ENCODE measurements around the gene ANKRD42. TPM values are rescaled to one million over a fixed set of nuclear protein-coding genes. Genes with fewer than 3 reads are reported as not detected.
A peak's percentile ranks its signal among the peaks of the same experiment; 100 is the strongest.

The ANKRD42 gene
- total RNA-seq, 1 experiment from 2014 or later, result 5.5 TPM

DNA sequence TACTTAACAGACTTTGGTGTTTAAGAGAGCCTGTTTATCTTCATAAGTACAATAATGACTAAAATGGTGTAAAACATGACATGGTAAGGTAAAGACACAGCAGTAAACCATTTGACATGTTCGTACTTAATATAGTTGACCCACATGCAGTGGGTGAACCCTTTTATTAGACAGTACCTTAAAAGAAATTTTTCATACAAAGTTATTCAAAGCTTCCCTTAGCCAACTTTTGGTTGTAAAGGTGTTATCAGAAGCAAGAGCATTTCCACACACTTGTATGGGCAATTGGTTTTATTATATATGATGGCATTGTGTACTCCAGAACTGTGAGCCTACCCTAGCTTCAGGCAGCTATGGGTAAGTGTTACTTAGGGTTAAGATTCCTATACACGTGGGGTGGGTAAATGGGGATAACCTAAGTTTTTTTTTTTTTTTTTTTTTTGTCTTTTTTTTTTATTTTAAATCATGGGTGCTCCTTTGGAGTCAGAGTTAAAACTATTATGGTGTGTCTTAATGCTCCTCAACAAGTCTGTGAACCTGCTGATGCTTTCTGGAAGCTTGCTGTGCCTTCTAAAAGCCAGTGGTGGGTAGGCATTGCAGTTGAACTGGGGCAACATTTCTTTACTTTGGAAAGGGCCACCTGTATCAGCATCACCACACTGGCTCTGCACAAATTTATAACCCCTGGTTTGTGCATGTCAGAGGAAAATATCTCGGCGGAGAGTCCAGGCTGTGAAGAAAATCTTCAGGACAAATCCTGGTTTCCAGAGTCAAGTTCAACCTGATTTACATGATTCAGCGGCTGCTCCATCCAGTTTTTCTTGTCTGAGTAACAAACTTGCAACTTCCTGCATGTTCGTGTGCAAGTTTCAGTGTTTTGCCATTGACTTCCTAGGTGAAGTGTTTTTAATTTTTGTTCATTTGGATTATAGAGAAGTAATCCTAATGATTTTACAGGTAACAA lies 33.3 kb upstream of the ANKRD42 start:
- H3K4me3 ChIP-seq (ENCODE audit: insufficient read depth, low read depth, low read length), result peak overlapping the region; percentile 96; the same call in 1 of the 2 replicates
- no peaks in the 10 kb centered on the region for H3K27me3 ChIP-seq (ENCODE audit: control insufficient read depth, insufficient read depth, low read length)
- peaks cover 3% of the 10 kb centered on the region for H3K36me3 ChIP-seq (replicated peaks; ENCODE audit: control insufficient read depth, insufficient read depth, low read length)
- DNase-seq, result no peak

DNA sequence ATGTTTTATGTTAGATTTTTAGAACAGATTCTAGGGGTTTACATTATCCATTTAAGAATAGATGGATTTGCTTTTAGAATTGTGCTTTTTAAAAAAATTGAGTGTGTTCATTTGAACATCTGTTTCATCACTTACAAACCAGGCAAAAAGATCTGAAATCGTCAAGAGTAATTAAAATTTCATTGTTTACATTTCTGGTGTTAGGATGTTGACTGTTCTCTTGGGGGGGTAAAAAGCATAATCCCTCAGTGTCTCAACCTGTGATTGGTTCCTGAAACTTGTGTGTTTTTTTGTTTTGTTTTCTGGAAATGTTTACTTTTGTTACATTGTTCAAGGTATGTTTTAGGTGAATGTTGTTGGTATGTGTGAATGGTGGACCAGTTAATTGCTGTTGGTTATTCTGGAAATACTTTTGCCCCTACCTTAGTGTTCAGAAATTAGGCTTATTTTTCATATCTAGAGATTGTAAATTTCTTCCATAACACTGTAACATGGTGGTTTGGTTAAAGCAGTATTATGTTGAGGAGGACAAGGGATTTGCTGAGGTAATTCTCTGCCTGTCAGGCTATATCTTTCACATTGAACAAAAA lies 31.8 kb upstream of the ANKRD42 start:
- Histone ChIP-seq H3K4me3 (ENCODE audit: insufficient read depth, low read depth, low read length) (no peak overlapping the region), H3K27me3 (ENCODE audit: control insufficient read depth, insufficient read depth, low read length) (no peaks in the 10 kb centered on the region), H3K36me3 (replicated peaks; ENCODE audit: control insufficient read depth, insufficient read depth, low read length) (peaks cover 3% of the 10 kb centered on the region)
- DNase-seq, result no peak

DNA sequence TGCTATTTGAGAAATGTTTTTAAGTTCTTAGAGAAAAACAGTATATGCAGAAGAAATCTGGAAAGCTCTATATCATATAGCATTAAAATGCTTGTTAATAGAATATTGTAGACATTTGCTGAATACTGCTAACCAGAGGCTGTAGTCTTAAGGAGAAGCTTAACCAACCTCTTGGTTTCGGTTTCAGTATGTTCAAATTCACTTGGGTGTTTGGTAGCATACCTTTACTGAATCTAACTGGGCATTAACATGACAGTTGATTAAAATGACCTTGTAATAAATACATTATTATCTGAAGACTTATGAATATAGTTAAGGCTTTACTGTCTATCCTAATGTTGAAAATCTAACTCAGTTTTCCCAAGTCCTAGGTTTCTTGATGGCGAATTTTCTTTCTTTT lies 31.1 kb upstream of the ANKRD42 start:
- no peak for DNase-seq
- Histone ChIP-seq H3K27me3 (ENCODE audit: control insufficient read depth, insufficient read depth, low read length) (no peaks in the 10 kb centered on the region), H3K36me3 (replicated peaks; ENCODE audit: control insufficient read depth, insufficient read depth, low read length) (peaks cover 6% of the 10 kb centered on the region), H3K4me3 (ENCODE audit: insufficient read depth, low read depth, low read length) (no peak overlapping the region)

DNA sequence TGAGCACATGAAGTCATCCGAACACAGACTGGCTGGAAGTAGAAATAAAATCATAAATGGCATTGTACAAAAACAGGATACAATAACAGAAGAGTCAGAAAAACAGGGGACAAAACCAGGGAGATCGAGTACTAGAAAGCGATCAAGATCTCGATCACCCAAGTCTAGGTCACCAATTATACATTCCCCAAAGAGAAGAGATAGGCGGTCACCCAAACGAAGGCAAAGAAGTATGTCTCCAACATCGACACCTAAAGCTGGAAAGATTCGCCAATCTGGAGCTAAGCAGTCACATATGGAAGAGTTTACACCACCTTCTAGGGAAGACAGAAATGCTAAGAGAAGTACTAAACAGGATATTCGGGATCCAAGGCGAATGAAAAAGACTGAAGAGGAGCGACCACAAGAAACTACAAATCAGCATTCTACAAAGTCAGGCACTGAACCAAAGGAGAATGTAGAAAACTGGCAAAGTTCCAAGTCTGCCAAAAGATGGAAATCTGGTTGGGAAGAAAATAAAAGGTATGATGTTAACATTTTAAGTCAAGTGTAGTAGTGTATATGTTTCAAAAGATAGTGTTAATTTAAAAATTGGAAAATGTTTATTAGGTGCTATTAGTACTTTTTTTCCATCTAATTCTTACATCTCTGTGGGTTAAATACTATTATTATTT lies 27.2 kb upstream of the ANKRD42 start:
- peaks cover 20% of the 10 kb centered on the region for H3K36me3 ChIP-seq (replicated peaks; ENCODE audit: control insufficient read depth, insufficient read depth, low read length)
- DNase-seq, result no peak
- no peak overlapping the region for H3K4me3 ChIP-seq (ENCODE audit: insufficient read depth, low read depth, low read length)
- H3K27me3 ChIP-seq (ENCODE audit: control insufficient read depth, insufficient read depth, low read length), result no peaks in the 10 kb centered on the region

DNA sequence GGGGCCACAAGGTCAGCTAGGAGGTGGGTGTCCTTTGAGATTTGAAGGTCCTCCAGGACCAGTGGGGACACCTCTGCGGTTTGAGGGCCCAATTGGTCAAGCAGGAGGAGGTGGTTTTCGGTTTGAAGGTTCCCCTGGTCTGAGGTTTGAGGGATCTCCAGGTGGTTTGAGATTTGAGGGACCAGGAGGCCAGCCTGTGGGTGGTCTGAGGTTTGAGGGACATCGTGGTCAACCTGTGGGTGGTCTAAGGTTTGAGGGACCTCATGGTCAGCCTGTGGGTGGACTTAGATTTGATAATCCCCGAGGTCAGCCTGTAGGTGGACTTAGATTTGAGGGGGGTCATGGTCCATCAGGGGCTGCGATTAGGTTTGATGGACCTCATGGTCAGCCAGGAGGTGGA lies 24.8 kb upstream of the ANKRD42 start:
- Histone ChIP-seq H3K4me3 (ENCODE audit: insufficient read depth, low read depth, low read length) (no peak overlapping the region), H3K27me3 (ENCODE audit: control insufficient read depth, insufficient read depth, low read length) (no peaks in the 10 kb centered on the region), H3K36me3 (replicated peaks; ENCODE audit: control insufficient read depth, insufficient read depth, low read length) (peaks cover 20% of the 10 kb centered on the region)
- DNase-seq, result no peak

DNA sequence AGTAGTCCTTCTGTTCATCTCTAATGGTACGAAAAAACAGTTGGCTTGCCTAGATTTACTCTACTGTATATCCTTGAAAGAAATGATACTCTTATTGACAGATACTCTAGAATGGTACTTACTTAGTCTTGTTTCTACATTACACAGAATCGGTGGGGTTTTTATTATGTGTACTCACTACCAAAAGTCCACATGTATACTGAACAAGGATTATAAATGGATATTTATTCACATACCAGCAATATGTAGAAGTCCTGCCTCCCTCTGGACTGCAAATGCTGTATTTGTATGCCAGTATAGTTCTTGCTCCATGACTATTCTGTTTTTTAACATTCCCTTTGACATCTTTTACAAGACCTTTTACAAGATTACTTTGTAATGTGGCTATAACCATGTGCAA lies 22.6 kb upstream of the ANKRD42 start:
- Histone ChIP-seq H3K4me3 (ENCODE audit: insufficient read depth, low read depth, low read length) (no peak overlapping the region), H3K36me3 (replicated peaks; ENCODE audit: control insufficient read depth, insufficient read depth, low read length) (peaks cover 22% of the 10 kb centered on the region), H3K27me3 (ENCODE audit: control insufficient read depth, insufficient read depth, low read length) (no peaks in the 10 kb centered on the region)
- DNase-seq, result no peak

DNA sequence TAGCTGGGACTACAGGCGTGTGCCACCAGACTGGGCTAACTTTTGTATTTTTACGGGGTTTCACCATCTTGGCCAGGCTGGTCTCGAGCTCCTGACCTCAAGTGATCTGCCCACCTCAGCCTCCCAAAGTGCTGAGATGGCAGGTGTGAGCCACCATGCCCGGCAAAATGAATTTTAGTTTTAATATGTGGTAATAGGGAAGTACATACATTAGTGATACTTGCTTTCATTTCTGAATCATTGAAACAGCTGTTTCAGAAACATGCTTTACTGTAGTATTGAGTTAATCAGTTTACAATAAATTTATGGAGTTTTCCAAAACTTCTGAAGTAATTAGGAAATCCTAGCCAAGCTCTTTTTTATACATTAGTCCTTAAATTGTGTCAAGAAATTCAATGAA lies 21.0 kb upstream of the ANKRD42 start:
- Histone ChIP-seq H3K36me3 (replicated peaks; ENCODE audit: control insufficient read depth, insufficient read depth, low read length) (peaks cover 17% of the 10 kb centered on the region), H3K27me3 (ENCODE audit: control insufficient read depth, insufficient read depth, low read length) (no peaks in the 10 kb centered on the region), H3K4me3 (ENCODE audit: insufficient read depth, low read depth, low read length) (no peak overlapping the region)
- DNase-seq, result no peak

DNA sequence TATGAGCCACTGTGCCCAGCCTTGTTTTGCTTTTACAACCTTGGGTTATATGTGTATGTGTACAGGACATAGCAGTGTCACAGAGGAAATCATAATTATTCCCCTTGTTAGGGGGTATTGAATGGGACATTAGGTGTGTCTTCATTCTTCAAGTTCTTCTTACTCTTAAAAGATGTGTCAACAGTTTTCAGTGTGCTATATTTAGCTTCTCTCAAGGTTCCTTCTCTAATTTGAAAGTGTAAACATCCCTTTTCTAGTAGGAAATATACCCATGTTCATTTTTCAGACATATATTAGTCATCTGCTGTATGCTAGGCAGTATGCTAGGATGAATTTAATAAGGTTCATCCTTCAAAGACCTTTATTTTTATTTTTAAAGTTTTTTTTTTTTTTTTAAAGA lies 19.5 kb upstream of the ANKRD42 start:
- H3K4me3 ChIP-seq (ENCODE audit: insufficient read depth, low read depth, low read length), result no peak overlapping the region
- H3K27me3 ChIP-seq (ENCODE audit: control insufficient read depth, insufficient read depth, low read length), result no peaks in the 10 kb centered on the region
- peaks cover 8% of the 10 kb centered on the region for H3K36me3 ChIP-seq (replicated peaks; ENCODE audit: control insufficient read depth, insufficient read depth, low read length)
- no peak for DNase-seq

DNA sequence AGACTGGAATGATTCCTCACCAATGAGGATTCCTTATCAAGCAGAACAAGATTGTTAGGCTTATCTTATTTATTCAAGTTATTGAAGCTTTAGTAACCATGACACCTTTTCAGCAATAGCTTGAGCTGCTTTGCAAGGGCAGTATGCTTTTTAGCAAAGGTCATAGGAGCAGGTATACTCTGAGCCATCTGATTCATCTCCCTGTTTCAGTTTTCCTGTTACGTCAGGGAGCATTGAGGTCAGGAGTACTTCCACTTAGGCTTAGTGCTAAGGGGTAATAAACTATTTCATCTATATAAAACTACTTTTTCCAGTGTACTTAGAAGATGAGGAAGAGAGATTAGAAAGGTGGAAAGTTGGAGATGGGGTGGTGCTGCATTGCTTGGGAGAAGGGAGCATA lies 17.7 kb upstream of the ANKRD42 start:
- Histone ChIP-seq H3K4me3 (ENCODE audit: insufficient read depth, low read depth, low read length) (no peak overlapping the region), H3K27me3 (ENCODE audit: control insufficient read depth, insufficient read depth, low read length) (no peaks in the 10 kb centered on the region), H3K36me3 (replicated peaks; ENCODE audit: control insufficient read depth, insufficient read depth, low read length) (peaks cover 7% of the 10 kb centered on the region)
- no peak for DNase-seq

DNA sequence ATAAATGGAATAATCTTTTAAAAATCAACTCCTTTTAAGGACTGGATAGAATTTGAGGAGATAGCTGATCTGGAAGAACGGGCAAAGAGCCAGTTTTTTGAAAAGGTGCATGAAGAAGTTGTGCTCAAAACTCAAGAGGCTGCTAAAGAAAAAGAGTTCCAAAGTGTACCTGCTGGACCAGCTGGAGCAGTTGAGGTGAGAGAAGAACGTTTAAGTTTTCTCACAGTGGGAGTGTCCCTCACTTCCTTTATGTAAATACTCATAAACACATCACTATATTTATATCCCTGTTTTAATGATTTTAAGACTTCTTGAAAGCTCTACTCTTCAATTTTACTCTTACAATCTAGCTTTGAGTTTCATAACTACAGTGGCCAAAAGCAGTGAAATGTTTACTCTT lies 11.7 kb upstream of the ANKRD42 start:
- H3K4me3 ChIP-seq (ENCODE audit: insufficient read depth, low read depth, low read length), result no peak overlapping the region
- H3K36me3 ChIP-seq (replicated peaks; ENCODE audit: control insufficient read depth, insufficient read depth, low read length), result peaks cover 11% of the 10 kb centered on the region
- DNase-seq, result no peak
- H3K27me3 ChIP-seq (ENCODE audit: control insufficient read depth, insufficient read depth, low read length), result no peaks in the 10 kb centered on the region

DNA sequence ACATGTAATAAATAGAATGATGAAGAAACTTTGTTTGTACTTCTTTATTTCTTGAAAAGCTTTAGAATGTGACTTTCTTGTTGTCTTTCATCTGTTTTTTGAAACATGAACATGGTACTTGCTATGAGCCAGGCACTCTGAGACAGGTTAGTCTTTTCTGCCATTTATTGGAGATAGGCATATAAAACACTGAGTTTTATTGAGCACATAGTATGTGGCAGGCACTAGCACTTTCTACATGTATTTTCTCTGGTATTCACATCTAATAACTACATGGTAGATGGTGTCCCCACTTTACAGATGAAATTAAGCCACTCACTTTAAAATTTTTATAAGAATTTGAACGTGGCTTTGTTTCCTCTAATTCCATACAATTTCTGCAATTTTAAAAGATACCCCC lies 7.7 kb upstream of the ANKRD42 start:
- Histone ChIP-seq H3K4me3 (ENCODE audit: insufficient read depth, low read depth, low read length) (no peak overlapping the region), H3K27me3 (ENCODE audit: control insufficient read depth, insufficient read depth, low read length) (no peaks in the 10 kb centered on the region), H3K36me3 (replicated peaks; ENCODE audit: control insufficient read depth, insufficient read depth, low read length) (peaks cover 9% of the 10 kb centered on the region)
- DNase-seq, result no peak

DNA sequence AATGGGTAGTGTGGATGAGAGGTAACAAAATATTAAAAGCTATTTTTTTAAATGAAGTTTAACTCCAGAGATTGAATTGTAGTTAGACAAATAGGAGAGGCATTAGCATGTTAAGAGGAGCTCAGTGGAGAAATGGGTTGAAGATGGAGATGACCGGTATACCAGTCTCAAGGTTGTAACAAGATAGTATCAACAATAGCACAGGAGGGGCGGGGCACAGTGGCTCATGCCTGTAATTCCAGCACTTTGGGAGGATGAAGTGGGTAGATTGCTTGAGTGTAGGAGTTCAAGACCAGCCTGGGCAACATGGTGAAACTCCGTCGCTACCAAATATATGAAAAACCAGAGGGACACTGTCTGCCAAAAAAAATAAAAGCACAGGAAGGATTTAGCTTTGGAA lies 6.0 kb upstream of the ANKRD42 start:
- no peak overlapping the region for H3K4me3 ChIP-seq (ENCODE audit: insufficient read depth, low read depth, low read length)
- no peak for DNase-seq
- no peaks in the 10 kb centered on the region for H3K27me3 ChIP-seq (ENCODE audit: control insufficient read depth, insufficient read depth, low read length)
- peaks cover 10% of the 10 kb centered on the region for H3K36me3 ChIP-seq (replicated peaks; ENCODE audit: control insufficient read depth, insufficient read depth, low read length)

DNA sequence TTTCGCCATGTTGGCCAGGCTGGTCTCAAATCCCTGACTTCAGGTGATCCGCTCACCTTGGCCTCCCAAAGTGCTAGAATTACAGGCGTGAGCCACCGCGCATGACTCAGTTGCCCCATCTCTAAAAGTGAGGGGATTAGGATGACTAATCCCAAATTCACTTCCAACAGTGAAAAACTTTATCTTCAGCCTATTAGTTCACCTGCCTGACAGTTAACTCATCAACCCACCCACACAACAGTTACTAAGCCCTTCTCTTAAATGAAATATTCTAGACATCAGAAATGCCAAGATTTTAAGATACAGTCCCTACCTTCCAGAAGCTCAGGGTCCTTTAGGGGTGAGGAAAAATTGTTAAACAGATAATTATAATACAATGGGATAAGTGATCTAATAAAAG lies 2.0 kb upstream of the ANKRD42 start:
- peaks cover 3% of the 10 kb centered on the region for H3K36me3 ChIP-seq (replicated peaks; ENCODE audit: control insufficient read depth, insufficient read depth, low read length)

DNA sequence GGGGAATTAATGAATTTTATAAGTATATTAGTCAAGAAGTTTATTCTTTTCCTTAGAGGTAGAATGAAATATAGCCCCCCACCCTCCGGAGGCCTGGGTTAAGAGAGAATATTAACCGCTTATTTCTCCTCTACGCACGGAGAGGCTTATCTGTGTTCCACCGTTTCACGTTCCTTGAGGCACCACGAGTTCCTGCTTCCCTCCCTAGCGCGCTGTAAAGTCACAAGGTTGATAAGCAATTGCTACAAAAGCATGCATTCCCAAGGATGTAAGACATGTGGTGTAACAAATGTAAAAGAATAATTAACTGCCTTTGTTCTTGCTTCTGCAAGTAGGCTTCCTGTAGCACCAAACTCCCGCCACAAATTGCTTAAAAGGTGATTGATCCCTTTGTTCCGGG lies 1.5 kb upstream of the ANKRD42 start:
- DNase-seq, result no peak
- H3K27me3 ChIP-seq (ENCODE audit: control insufficient read depth, insufficient read depth, low read length), result peaks cover 2% of the 10 kb centered on the region
- H3K36me3 ChIP-seq (replicated peaks; ENCODE audit: control insufficient read depth, insufficient read depth, low read length), result peaks cover 3% of the 10 kb centered on the region
- no peak overlapping the region for H3K4me3 ChIP-seq (ENCODE audit: insufficient read depth, low read depth, low read length)

More for the DNA sequence above, 2.0 kb upstream of the ANKRD42 start:
- Histone ChIP-seq H3K27me3 (ENCODE audit: control insufficient read depth, insufficient read depth, low read length) (peaks cover 2% of the 10 kb centered on the region), H3K4me3 (ENCODE audit: insufficient read depth, low read depth, low read length) (no peak overlapping the region)
- DNase-seq, result no peak

All from H7 (cell line).